ENCODE data around the gene FLT3.
A peak's percentile ranks its signal among the peaks of the same experiment; 100 is the strongest.

Gene FLT3

DNA sequence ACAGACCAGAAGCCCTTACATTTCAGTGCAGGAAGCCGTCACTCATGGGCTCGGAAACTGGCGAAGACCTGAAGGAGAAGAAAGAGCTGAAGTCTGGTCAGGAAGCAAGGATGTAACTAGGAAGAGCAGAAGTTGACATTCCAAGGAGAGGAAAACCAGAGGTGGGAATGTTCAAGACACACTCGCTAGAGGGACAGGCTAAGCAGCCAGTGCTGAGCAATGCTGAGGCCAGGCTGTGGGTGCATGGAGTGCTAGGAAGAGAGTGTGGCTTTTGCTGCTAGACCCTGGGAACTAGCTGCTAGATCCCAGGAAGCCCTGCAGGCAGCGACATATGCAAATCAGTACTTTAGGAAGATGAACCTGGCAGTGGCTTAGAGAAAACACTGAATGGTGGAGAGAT, 99.8 kb downstream of the FLT3 start:
- TF ChIP-seq, protein P1, sequence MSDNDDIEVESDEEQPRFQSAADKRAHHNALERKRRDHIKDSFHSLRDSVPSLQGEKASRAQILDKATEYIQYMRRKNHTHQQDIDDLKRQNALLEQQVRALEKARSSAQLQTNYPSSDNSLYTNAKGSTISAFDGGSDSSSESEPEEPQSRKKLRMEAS (IDR thresholded peaks at IDR 0.05) = no peak
- TF ChIP-seq EGR1 (IDR thresholded peaks at IDR 0.05) = no peak
- no peak for TF ChIP-seq CREB1 (IDR thresholded peaks at IDR 0.05; ENCODE audit: low read depth)
- TF ChIP-seq TAF1 (IDR thresholded peaks at IDR 0.05; ENCODE audit: low read depth) = no peak
- no peak for TF ChIP-seq TEAD4 (IDR thresholded peaks at IDR 0.05)

- no peak for TF ChIP-seq ZBTB7A (IDR thresholded peaks at IDR 0.05; ENCODE audit: low read depth)
- peak; percentile 61 for TF ChIP-seq RAD21 (IDR thresholded peaks at IDR 0.05; ENCODE audit: low read depth)
- no peak for TF ChIP-seq TAF1 (IDR thresholded peaks at IDR 0.05; ENCODE audit: low read depth)
These were observed 102.4 kb downstream of the FLT3 start for GRCh38 chr13:27997904-27998522.

- TF ChIP-seq EGR1 (IDR thresholded peaks at IDR 0.05) (no peak), TCF12 (IDR thresholded peaks at IDR 0.05; ENCODE audit: low read depth) (no peak), REST (IDR thresholded peaks at IDR 0.05; ENCODE audit: low read depth) (no peak), TAF1 (IDR thresholded peaks at IDR 0.05; ENCODE audit: low read depth) (no peak)
These were observed 108.5 kb downstream of the FLT3 start for GRCh38 chr13:27991881-27992280.

GRCh38 chr13:27988520-27988919, 111.9 kb downstream of the FLT3 start, which contains the start of gene URAD:
TSS of gene URAD (minus strand) at chr13:27988693. CDS start at chr13:27988637, 56 bp downstream.
- TF ChIP-seq ZBTB7A (IDR thresholded peaks at IDR 0.05; ENCODE audit: low read depth) (no peak), NFIC (IDR thresholded peaks at IDR 0.05) (no peak), RAD21 (IDR thresholded peaks at IDR 0.05; ENCODE audit: low read depth) (no peak), REST (IDR thresholded peaks at IDR 0.05; ENCODE audit: low read depth) (no peak), TAF1 (IDR thresholded peaks at IDR 0.05; ENCODE audit: low read depth) (no peak), EGR1 (IDR thresholded peaks at IDR 0.05) (no peak), CEBPB (IDR thresholded peaks at IDR 0.05) (no peak), TEAD4 (IDR thresholded peaks at IDR 0.05) (no peak), TCF12 (IDR thresholded peaks at IDR 0.05; ENCODE audit: low read depth) (no peak), FOXM1 (IDR thresholded peaks at IDR 0.05; ENCODE audit: borderline replicate concordance, low read depth) (no peak), CREB1 (IDR thresholded peaks at IDR 0.05; ENCODE audit: low read depth) (no peak), YY1 (IDR thresholded peaks at IDR 0.05; ENCODE audit: low read depth) (no peak), EP300 (IDR thresholded peaks at IDR 0.05; ENCODE audit: borderline replicate concordance) (no peak)
- TF ChIP-seq, protein P1 (IDR thresholded peaks at IDR 0.05) = no peak
- TF ChIP-seq, protein P2, sequence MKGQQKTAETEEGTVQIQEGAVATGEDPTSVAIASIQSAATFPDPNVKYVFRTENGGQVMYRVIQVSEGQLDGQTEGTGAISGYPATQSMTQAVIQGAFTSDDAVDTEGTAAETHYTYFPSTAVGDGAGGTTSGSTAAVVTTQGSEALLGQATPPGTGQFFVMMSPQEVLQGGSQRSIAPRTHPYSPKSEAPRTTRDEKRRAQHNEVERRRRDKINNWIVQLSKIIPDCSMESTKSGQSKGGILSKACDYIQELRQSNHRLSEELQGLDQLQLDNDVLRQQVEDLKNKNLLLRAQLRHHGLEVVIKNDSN (IDR thresholded peaks at IDR 0.05) = no peak

DNA sequence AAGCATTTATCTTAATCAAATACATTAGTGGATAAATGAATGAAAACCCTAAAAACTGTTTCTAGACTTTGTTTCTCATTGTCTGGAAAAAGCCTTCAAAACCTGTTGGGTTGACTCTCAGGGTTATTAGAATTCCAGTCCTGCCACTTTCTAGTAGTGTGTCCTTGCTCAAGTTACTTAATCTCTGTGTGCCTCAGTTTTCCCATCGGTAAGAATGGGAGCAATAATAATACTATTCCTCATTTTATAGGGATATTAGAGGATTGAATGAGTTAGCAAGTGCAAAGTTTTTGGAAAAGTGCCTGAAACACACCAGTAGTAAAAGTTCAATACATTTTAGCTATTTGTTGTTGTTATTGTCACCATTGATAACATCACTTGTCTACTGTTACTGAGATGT, 114.8 kb downstream of the FLT3 start:
- TF ChIP-seq EGR1 (IDR thresholded peaks at IDR 0.05) (no peak), TCF12 (IDR thresholded peaks at IDR 0.05; ENCODE audit: low read depth) (no peak), TEAD4 (IDR thresholded peaks at IDR 0.05) (no peak)

GRCh38 chr13:27982361-27982760, 118.0 kb downstream of the FLT3 start:
- TF ChIP-seq EGR1 (IDR thresholded peaks at IDR 0.05) (no peak), TEAD4 (IDR thresholded peaks at IDR 0.05) (no peak), EP300 (IDR thresholded peaks at IDR 0.05; ENCODE audit: borderline replicate concordance) (no peak), ZBTB7A (IDR thresholded peaks at IDR 0.05; ENCODE audit: low read depth) (no peak), TAF1 (IDR thresholded peaks at IDR 0.05; ENCODE audit: low read depth) (no peak), FOXM1 (IDR thresholded peaks at IDR 0.05; ENCODE audit: borderline replicate concordance, low read depth) (no peak), REST (IDR thresholded peaks at IDR 0.05; ENCODE audit: low read depth) (no peak), CEBPB (IDR thresholded peaks at IDR 0.05) (no peak), CREB1 (IDR thresholded peaks at IDR 0.05; ENCODE audit: low read depth) (no peak), TCF12 (IDR thresholded peaks at IDR 0.05; ENCODE audit: low read depth) (no peak), YY1 (IDR thresholded peaks at IDR 0.05; ENCODE audit: low read depth) (no peak)

All from Ishikawa (cell line).